ENCODE results near the gene UAP1L1. TPM values are rescaled to one million over a fixed set of nuclear protein-coding genes. Genes with fewer than 3 reads are reported as not detected.
"Not testable (repeated sequence)": the region's sequence is repeated elsewhere in the genome, so short reads cannot be mapped to it uniquely, and the experiment has no call there.

The UAP1L1 gene
- total RNA-seq, result 10 to 100 TPM; 13.5 to 14.0 TPM
- long read RNA-seq, partial matches to known transcripts, result 3 of 4 reads
- long read RNA-seq, other reads (novel, unspliced or antisense), result 1 of 4 reads

- DNase-seq (peak; percentile 83), ATAC-seq (peak; percentile 79 to 82)
- intact Hi-C loops (cut with DNase I), result no loop called here
Measured at GRCh38 chr9:137077010-137077747, at the start of gene UAP1L1. Gene UAP1L1, plus strand, starts transcription at chr9:137077517. Its CDS starts 16 bp downstream, at chr9:137077533.

- peak; percentile 64 for DNase-seq
- peak; percentile 36 to 55 for ATAC-seq
- intact Hi-C loops (cut with DNase I), result no loop called here
Measured at GRCh38 chr9:137028263-137029057, 48.9 kb upstream of the UAP1L1 start.

DNA sequence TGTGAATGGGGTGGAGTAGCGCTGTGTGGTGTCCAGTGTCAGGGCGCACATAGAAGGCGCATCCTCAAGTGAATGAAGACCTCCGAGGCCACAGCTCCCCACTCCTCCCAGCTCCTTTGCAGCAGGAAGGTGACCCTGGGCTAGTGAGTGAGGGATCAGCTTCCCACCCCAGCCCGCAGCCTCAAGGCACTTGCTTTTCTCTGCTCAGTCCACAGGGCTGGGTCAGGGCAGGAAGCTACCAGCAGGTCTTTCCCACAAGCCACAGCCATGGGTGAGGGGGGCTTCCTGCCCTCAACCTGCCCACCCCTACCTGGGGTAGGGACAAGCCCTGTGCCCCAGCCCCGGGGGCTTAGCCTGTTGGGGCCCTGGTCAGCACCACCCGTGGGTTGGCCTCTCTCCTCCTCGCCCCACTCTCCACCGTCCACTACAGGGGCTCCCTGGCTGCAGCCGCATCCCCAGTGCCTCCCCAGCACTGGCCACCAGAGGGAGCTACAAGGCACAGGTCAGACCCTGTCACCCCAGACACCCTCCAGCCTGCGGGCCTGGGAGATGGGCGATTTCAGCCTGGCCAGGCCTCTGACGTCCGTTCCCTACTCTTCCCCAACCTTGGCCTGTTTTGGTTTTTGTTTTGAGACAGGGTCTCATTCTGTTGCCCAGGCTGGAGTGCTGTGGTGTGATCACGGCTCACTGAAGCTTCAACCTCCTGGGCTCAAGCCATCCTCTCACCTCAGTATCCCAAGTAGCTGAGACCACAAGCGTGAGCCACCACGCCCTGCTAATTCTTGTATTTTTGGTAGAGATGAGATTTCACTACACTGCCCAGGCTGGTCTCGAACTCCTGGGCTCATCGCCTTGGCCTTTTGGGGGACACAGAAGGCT, 48.0 kb upstream of the UAP1L1 start:
- intact Hi-C loops (cut with DNase I), result no loop called here
- ATAC-seq (peak; percentile 61 to 74), DNase-seq (peak; percentile 86)

GRCh38 chr9:137030006-137030405, 47.3 kb upstream of the UAP1L1 start:
- intact Hi-C loops (cut with DNase I), result loop anchor here in 1 of 2 donors (5.0 kb wide), 1 partner anchor 83 kb away; the partner anchor contains the start of gene C8G
- no peak for DNase-seq
- ATAC-seq, result no peak

DNA sequence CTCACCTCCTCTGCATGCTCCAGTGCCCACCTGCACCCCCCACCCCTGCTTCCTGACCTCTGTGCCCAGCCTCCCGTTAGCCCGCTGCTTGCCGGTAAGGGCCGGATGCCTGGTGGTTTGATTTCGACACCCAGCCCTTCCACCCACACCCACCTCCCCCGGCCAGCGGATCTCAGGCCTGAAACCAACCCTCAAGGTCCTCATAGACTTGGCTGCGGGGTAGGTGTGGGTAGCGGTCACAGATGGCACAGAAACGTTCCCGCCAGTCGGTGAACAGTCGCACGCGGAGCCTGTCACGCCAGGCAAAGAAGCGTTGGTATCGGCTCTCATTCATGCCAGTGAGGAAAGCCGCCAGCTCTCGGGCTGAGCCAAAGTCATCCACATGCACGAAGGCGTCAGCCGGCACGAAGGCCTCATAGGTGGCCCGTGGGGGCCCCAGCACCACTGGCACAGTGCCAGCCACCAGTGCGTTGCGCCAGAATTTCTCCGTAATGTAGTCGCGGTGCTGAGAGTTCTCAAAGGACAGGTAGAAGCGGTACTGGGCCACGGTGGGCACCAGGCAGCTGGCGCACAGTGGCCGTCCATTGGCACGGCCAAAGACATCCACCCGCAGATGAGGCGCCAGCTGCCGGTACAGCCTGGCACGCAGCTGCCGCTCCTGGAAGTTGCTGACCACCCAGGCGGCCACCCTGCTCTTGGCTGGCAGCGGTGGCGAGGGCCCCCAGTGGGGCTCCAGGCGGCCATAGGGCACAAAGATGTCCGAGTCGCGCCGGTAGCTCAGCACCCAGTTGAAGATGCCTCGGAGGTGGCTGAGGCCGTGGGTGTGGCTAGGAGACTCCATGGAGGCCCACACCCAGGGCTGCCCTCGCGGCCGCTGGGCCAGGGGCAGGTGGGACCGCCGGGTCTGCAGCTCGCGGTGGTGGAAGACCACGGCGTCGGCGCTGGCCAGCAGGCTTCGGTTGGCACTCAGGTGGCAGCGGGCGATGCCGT, 46.5 kb upstream of the UAP1L1 start:
- no peak for DNase-seq
- intact Hi-C loops (cut with DNase I), result loop anchor here in 1 of 2 donors (5.0 kb wide), 1 partner anchor 84 kb away; the partner anchor contains the start of gene C8G
- ATAC-seq, result no peak

- DNase-seq (no peak), ATAC-seq (no peak)
- intact Hi-C loops (cut with DNase I), result loop anchor here in 1 of 2 donors (5.0 kb wide), 1 partner anchor 85 kb away; the partner anchor contains the start of gene C8G
Measured at GRCh38 chr9:137031904-137032640, 45.2 kb upstream of the UAP1L1 start, which contains the start of gene FUT7. Gene FUT7, minus strand, starts transcription at chr9:137032088. Its CDS starts 97 bp downstream, at chr9:137031991.

DNA sequence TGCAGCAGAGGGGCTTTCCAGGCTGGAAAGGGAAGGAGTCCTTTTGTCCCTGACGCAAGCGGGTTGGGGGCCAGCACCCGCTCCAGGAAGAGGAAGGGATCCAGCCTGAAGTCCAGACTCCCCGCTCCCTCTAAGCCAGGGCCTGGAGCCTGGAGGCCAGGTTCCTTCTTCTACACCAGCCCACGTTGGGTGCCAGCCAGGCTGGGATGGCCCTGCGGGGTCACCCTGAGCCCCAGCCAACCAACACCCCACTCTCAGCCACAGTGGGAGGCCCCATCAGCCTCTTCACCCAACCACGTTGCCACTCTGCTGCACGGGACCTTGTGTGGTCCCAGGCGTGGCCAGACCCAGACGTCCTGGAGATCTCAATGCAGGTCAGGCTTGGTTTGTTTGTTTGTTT, 44.5 kb upstream of the UAP1L1 start:
- intact Hi-C loops (cut with DNase I), result loop anchor here in 1 of 2 donors (5.0 kb wide), 1 partner anchor 86 kb away; the partner anchor contains the start of gene C8G
- ATAC-seq (peak in 1 of 2 donors; percentile 30), DNase-seq (peak; percentile 67)

GRCh38 chr9:137033481-137033880, 43.8 kb upstream of the UAP1L1 start:
- DNase-seq, ATAC-seq: not testable (repeated sequence)
- intact Hi-C loops (cut with DNase I), result loop anchor here in 1 of 2 donors (5.0 kb wide), 1 partner anchor 86 kb away; the partner anchor contains the start of gene C8G

GRCh38 chr9:137034039-137034708, 43.1 kb upstream of the UAP1L1 start:
- intact Hi-C loops (cut with DNase I), result loop anchor here (2.0 to 5.0 kb wide), 3 partner anchors 85 to 247 kb away; partner anchors contain the start of gene C8G (in 1 of the 2)
- ATAC-seq (no peak), DNase-seq (no peak)

DNA sequence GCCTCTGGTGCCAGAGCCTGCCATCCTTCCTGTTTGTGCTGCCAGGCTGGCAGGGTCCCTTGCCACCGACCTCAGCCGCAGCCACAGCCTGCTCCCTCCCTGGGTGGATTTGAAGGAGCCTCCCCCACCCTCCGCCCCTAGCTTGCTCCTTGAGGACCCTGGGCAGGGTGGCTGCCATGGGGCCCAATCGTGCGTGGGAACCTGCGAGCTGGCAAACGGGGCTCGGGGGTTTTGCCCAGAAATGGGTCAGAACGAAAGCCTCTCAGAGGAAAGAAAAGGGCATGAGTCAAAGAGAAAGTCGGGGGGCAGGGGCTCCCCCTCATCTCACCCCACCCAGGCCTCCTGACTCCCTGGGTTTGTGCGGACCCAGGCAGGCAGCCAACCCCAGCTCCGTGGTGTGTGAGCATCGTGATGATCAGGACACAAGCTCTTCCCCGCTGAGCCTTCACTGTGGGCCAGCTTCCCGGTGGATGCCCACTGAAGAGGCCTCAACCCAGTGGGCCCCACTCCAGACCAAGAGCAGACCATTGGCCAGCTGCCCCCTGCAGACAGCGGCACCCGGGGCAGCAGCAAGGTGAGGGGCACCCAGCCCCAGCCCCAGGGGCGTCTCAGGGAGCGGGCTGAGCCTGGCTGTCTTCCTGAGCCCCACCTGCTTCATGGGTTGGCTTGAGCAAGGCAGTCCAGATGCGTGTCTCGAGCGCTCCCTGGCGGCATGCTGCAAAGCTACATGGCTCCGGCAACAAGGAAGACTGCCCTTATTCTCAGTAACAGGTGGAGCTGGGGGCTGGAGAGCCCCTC, 42.4 kb upstream of the UAP1L1 start:
- ATAC-seq, result peak; percentile 72 to 82
- intact Hi-C loops (cut with DNase I), result loop anchor here (2.0 to 5.0 kb wide), 4 partner anchors 86 to 248 kb away; partner anchors contain the start of gene C8G (in 1 of the 2)

DNA sequence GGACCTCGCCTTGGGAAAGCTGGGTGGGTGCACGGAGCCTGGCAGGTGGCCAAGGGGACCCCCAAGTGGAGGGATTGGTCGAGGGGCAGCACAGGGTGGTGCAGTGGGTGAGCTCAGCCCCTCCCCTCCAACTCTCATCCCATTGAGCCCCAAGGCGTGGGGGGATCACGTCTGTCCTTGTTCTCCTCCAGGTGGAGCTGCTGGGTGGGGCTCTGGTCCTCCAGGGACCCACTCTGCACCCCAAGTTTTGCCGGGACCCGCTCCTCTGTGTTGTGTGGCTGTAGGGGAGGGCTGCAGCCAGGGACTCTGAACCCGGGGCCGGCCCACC, 41.8 kb upstream of the UAP1L1 start:
- DNase-seq (no peak), ATAC-seq (no peak)
- intact Hi-C loops (cut with DNase I), result loop anchor here (2.0 to 5.0 kb wide), 3 partner anchors 87 to 249 kb away; no protein-coding TSS in a partner anchor

More for the DNA sequence above, 42.4 kb upstream of the UAP1L1 start:
- DNase-seq, result peak; percentile 78

GRCh38 chr9:137035937-137036336, 41.4 kb upstream of the UAP1L1 start:
- DNase-seq, result no peak
- ATAC-seq, result no peak
- intact Hi-C loops (cut with DNase I), result loop anchor here (2.0 to 5.0 kb wide), 3 partner anchors 87 to 249 kb away; no protein-coding TSS in a partner anchor

DNA sequence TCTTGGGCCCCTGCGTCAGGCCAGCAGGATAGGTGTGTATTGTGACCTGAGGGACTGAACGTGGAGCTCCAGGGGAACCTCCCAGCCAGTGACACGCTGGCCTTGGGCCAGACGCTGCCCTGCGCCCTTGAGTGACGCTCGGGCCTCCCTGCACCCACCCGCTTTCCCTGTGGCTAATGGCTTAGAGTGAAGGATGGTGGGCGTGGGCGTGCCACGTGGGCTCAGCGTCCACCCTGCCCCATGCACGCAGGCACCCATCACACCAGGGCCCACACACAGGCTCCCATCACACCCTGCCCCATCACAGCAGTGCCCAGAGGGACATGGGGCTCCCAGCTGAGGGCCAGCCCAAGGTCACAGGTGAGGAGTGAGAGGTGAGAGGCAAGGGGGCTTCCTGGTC, 40.3 kb upstream of the UAP1L1 start:
- intact Hi-C loops (cut with DNase I), result loop anchor here in 1 of 2 donors (5.0 kb wide), 1 partner anchor 250 kb away; no protein-coding TSS in a partner anchor
- DNase-seq (no peak), ATAC-seq (no peak)

DNA sequence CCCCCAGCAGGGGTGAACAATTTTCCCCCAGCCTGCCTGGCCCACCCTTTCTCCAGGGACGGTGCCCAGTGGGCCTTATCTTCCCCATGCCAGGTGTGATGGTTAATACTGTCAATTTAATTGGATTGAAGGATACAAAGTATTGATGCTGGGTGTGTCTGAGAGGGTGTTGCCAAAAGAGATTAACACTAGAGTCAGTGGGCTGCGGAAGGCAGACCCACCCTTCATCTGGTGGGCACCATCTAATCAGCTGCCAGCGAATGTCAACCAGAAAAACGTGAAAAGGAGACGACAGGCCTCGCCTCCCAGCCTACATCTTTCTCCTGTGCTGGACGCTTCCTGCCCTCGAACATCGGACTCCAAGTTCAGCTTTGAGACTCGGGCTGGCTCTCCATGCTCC, 39.8 kb upstream of the UAP1L1 start:
- DNase-seq, result no peak
- intact Hi-C loops (cut with DNase I), result loop anchor here in 1 of 2 donors (5.0 kb wide), 1 partner anchor 250 kb away; no protein-coding TSS in a partner anchor
- no peak for ATAC-seq

DNA sequence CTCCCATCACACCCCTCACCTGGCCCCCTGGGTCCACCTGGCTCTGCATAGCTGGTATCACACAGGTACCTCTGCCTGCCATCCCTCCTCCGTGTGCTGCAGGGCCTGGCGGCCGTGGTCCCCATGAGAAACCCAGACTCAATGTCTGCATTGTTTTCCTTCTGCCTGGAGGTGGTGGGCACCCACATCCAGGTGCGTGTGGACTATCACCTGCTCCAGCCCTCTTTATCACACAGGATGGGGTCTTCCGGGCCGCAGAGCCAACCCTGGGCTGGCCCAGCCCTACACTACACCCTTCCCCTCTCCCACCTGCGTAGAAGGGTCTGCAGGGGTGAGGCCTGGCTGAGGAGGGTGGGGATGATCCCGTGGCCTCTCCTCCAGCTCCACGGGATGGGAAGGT, 38.4 kb upstream of the UAP1L1 start:
- no peak for ATAC-seq
- no peak for DNase-seq
- intact Hi-C loops (cut with DNase I), result loop anchor here in 1 of 2 donors (5.0 kb wide), 1 partner anchor 252 kb away; no protein-coding TSS in a partner anchor

Data from left cardiac atrium (tissue), 4 donors.